GM19099 (cell line): ENCODE results near the gene KRTAP10-9.

Experiments
- POLR2A ChIP-seq: IDR thresholded peaks from 3 replicates; pipeline ENCODE4 v1.6.1; 2011; ENCODE audit warnings: low read depth; ENCODE audit not compliant: insufficient read length; ENCODE audit errors: extremely low read depth

The KRTAP10-9 gene

GRCh38 chr21:44650265-44650972 is 23.5 kb downstream of the KRTAP10-9 start:
- no peak for TF ChIP-seq POLR2A

GRCh38 chr21:44650973-44651675 is 24.2 kb downstream of the KRTAP10-9 start:
- no peak for TF ChIP-seq POLR2A

GRCh38 chr21:44653123-44653522 is 26.2 kb downstream of the KRTAP10-9 start:
- TF ChIP-seq POLR2A: no peak

GRCh38 chr21:44653656-44654575 is 27.0 kb downstream of the KRTAP10-9 start:
- no peak for TF ChIP-seq POLR2A

GRCh38 chr21:44654576-44655175 is 27.8 kb downstream of the KRTAP10-9 start, which contains the start of gene KRTAP12-4:
Gene KRTAP12-4 (minus strand): TSS chr21:44654659. CDS start chr21:44654614, 45 bp downstream.
- no peak for TF ChIP-seq POLR2A

- TF ChIP-seq POLR2A: no peak
Measured at GRCh38 chr21:44656868-44657267, 30.0 kb downstream of the KRTAP10-9 start.

- no peak for TF ChIP-seq POLR2A
Measured at GRCh38 chr21:44657635-44658540, 31.0 kb downstream of the KRTAP10-9 start, which contains the start of gene KRTAP12-3. Gene KRTAP12-3 (plus strand): TSS chr21:44657932. CDS start chr21:44657980, 48 bp downstream.

- no peak for TF ChIP-seq POLR2A
Measured at GRCh38 chr21:44658541-44658910, 31.6 kb downstream of the KRTAP10-9 start.

GRCh38 chr21:44658913-44659595 is 32.2 kb downstream of the KRTAP10-9 start:
- TF ChIP-seq POLR2A: no peak

- TF ChIP-seq POLR2A: no peak
Measured at GRCh38 chr21:44664691-44665090, 37.8 kb downstream of the KRTAP10-9 start.

GRCh38 chr21:44666401-44667320 is 39.8 kb downstream of the KRTAP10-9 start, which contains the start of gene KRTAP12-2:
Gene KRTAP12-2 (minus strand): TSS chr21:44666927. CDS start chr21:44666886, 41 bp downstream.
- TF ChIP-seq POLR2A: no peak

GRCh38 chr21:44667612-44668011 is 40.7 kb downstream of the KRTAP10-9 start:
- TF ChIP-seq POLR2A: no peak

GRCh38 chr21:44670642-44671432 is 43.9 kb downstream of the KRTAP10-9 start:
- no peak for TF ChIP-seq POLR2A
